GM10248 (cell line): ENCODE results near the gene AKAP6.

Experiments used
- CTCF ChIA-PET: fragments of 300-600 bp; sonication (Branson Sonifier 250); formaldehyde crosslinking; extraction: SDS; loops from one replicate; lab custom pipeline; 2021; ENCODE audit warnings: antibody characterized with exemption; lab: Yijun Ruan, JAX
- POLR2A ChIA-PET: fragments of 350-650 bp; sonication (Branson Sonifier 250); formaldehyde crosslinking; extraction: SDS; loops from one replicate; lab custom pipeline; 2020; ENCODE audit warnings: antibody characterized with exemption; lab: Yijun Ruan, JAX
- DNase-seq: peaks from one replicate; pipeline ENCODE4 v3.0.0; 2012; ENCODE audit errors: extremely low spot score
- TF ChIP-seq, protein P1 (sequence below): IDR thresholded peaks from 2 replicates; pipeline ENCODE4 v1.5.1; 2012; ENCODE audit warnings: mild to moderate bottlenecking, low read depth; ENCODE audit errors: extremely low read depth, missing control alignments, control extremely low read depth

Gene AKAP6

DNA sequence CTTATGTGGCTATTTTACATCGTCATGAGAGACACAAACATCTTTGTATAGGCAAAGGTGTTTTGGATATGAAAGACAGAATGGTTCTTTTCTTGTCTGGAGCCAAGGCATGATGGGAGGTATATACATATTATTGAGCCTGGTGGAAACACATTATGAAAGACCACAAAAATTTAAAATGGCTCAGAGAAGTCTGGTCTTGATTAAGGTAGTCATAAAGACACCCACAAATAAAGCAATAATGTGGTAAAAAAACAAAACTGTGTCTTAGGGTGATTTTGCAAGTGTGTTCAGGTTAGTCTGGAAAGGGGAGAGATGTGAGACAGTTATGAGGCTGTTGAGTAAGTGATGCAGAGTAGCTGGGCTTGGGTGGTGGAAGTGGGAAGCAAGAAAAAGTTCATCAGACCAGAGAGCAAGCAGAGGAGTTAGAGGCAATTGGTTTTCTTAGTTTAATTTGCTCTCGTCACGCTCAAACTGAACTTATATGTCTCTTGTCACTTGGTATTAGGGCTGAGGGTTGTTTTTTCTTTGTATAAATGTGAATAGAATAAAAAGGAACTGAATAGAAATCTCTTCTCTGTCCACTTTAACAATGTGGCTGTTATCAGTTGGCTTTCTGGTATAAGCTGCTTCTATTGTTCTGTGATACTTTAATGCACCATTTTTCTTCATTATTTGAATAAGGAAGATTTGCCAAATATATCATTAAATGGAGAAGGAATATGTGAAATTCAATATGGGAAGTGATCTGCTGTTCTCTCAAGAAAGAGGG, 115.0 kb downstream of the AKAP6 start:
- CTCF ChIA-PET: interaction anchor here (0.6 to 1.2 kb wide), 2 partner anchors 10 to 191 kb away, joined by 3 read pairs; no protein-coding TSS in a partner anchor
- DNase-seq: no peak
- POLR2A ChIA-PET: no interaction called here
- TF ChIP-seq, protein P1, sequence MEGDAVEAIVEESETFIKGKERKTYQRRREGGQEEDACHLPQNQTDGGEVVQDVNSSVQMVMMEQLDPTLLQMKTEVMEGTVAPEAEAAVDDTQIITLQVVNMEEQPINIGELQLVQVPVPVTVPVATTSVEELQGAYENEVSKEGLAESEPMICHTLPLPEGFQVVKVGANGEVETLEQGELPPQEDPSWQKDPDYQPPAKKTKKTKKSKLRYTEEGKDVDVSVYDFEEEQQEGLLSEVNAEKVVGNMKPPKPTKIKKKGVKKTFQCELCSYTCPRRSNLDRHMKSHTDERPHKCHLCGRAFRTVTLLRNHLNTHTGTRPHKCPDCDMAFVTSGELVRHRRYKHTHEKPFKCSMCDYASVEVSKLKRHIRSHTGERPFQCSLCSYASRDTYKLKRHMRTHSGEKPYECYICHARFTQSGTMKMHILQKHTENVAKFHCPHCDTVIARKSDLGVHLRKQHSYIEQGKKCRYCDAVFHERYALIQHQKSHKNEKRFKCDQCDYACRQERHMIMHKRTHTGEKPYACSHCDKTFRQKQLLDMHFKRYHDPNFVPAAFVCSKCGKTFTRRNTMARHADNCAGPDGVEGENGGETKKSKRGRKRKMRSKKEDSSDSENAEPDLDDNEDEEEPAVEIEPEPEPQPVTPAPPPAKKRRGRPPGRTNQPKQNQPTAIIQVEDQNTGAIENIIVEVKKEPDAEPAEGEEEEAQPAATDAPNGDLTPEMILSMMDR: no peak

DNA sequence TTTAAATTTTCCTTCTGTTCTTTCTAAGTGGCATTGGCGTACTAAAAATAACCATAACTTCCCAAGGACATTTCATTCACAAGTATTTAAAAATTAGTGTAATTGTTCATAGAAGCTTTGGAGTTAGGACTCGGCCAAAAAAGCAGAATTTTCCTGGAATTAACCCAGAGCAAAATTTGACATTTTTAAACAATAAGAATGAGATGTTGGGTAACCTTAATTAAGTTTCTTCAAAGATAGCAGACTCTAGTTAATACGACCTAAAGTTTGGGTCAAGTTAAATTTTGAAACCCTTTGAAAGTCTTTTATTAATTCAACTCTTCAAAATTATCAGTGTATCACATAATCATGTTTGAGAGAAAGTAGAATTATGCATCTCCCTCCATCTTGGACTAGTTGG, 118.3 kb downstream of the AKAP6 start:
- TF ChIP-seq, protein P1: no peak
- no peak for DNase-seq
- ChIA-PET CTCF (interaction anchor here (0.9 to 1.6 kb wide), 2 partner anchors 11 to 196 kb away, joined by 3 to 4 read pairs; no protein-coding TSS in a partner anchor), POLR2A (no interaction called here)

DNA sequence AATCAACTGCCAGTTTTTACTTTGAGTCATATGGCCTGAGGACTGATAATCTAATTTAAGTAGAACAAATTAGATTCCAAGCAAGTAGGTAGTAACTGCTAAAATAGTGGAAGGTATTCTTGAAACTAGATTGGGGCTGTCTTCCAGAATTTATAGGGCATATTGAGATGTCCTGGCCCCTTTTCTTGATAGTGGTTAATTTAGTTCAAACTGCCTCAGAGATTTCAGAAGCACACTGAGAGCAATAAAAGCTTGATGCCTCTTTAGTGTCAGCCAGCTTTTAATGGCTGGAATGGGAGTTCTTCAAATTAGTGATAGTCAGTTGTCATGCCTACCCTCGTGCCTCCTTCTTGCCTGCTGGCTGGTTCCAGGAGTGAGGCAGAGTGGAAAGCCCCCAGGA, 120.5 kb downstream of the AKAP6 start:
- TF ChIP-seq, protein P1: no peak
- CTCF ChIA-PET: no interaction called here
- no peak for DNase-seq
- POLR2A ChIA-PET: no interaction called here

DNA sequence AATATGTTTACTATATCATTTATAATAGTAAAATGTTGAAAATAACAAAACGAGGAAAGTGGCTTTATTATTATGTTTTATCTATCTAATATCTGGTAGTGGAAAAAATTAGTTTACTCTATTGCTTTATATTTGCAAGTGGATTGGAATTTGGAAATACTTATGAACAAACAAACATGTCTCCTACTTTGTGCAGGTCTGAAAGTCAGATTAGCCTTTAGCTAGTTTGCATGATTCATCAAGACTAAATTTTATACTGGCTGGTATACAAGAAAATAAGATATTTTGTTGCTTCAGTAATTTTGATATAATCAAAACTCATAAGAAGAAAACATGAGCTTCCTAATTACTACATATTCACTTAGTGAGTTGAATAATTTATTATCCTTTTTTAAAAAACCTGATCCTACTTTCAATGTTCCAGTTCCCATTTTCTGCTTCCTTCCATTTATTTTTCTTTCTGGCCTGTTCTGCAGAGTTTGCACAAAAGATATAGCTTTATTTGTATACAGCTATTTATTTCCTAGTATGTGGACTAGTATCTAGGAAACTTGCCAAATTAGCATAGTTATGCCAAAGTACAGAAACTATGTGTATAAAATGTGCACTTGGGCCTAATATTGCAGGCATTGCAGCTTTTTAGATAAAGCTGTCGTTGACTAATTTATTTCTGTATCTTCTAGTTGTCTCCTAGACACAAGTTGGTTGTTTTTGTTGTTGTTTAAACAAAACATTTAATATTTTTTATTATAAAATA, 122.0 kb downstream of the AKAP6 start:
- no peak for DNase-seq
- CTCF ChIA-PET: interaction anchor here (1.0 to 1.3 kb wide), 3 partner anchors 10 to 16 kb away, joined by 3 to 4 read pairs (median 3); no protein-coding TSS in a partner anchor
- POLR2A ChIA-PET: no interaction called here
- TF ChIP-seq, protein P1: no peak

DNA sequence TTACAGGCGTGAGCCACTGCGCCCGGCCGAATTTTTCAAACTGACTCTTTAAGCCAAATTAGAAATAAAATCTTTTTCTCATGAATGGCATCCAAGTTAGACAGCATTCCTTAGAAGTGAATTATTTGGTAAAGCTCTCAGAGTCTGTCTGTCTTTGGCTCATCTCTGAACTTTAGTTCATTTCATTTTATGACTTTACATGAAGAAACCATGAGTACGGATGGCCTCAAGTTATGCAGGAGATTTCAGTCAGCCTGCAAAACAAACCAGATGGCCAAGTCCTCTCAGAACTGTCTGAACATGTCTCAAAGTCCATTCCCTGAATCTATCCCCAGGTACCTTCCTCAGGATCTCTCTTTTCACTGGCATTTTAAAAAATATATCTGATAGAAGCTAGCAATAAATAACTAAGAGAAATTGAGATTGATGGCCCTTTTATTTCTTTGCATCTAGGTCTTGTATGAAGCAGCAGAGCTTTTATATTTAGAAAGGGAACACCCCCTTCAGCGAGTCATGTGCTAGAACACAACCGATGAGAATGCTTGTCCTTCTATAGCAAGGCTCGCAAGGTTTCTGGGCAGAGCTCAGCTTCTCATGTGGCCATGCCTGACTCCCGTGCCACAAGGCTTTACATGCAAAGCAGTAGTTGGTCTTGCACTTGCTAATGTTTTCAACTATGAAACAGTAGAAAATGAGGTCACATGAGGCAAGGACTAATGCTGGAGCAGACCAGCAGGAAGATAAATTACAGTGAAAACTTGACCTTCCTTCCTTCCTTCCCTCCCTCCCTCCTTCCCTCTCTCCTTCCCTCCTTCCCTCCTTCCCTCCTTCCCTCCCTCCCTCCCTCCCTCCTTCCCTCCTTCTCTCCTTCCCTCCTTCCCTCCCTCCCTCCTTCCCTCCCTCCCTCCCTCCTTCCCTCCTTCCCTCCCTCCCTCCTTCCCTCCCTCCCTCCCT, 125.0 kb downstream of the AKAP6 start:
- DNase-seq: no peak
- CTCF ChIA-PET: interaction anchor here (0.9 to 1.2 kb wide), 2 partner anchors 9 to 16 kb away, joined by 3 read pairs; no protein-coding TSS in a partner anchor
- POLR2A ChIA-PET: no interaction called here
- TF ChIP-seq, protein P1: no peak
